ENCODE measurements around the gene LYPD8.

DNA sequence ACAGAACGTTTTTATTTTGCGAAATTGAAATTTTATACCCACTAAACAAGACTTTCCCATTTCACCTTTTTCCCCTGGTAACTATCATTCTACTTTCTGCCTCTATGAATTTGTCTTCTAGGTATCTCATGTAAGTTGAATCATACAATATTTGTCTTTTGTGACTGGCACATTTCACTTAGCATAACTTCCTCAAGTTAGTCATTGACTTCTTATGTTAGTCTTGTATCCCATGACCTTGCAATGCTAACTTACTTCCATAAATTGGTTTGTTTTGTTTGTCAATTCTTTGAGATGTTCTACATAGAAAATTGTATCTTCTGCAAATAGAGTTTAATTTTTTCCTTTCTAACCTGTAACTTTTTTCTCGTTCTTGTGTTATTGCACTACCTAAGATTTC, 43.2 kb upstream of the LYPD8 start:
- TF ChIP-seq, protein P1, sequence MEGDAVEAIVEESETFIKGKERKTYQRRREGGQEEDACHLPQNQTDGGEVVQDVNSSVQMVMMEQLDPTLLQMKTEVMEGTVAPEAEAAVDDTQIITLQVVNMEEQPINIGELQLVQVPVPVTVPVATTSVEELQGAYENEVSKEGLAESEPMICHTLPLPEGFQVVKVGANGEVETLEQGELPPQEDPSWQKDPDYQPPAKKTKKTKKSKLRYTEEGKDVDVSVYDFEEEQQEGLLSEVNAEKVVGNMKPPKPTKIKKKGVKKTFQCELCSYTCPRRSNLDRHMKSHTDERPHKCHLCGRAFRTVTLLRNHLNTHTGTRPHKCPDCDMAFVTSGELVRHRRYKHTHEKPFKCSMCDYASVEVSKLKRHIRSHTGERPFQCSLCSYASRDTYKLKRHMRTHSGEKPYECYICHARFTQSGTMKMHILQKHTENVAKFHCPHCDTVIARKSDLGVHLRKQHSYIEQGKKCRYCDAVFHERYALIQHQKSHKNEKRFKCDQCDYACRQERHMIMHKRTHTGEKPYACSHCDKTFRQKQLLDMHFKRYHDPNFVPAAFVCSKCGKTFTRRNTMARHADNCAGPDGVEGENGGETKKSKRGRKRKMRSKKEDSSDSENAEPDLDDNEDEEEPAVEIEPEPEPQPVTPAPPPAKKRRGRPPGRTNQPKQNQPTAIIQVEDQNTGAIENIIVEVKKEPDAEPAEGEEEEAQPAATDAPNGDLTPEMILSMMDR (conservative IDR thresholded peaks at IDR 0.05; ENCODE audit: low read depth, low read length), result no peak
- TF ChIP-seq EZH2 (IDR thresholded peaks at IDR 0.05; ENCODE audit: low read length, unreplicated experiment), result no peak

Data from PC-3 (cell line).